GM18499 (cell line): ENCODE measurements around the gene SLC25A25.

ENCODE experiments used
- ATAC-seq: cut with Tn5 transposase; IDR thresholded peaks from one replicate; pipeline ENCODE4 v1.9.1; 2021; ENCODE audit warnings: moderate number of reproducible peaks; ENCODE audit not compliant: insufficient read depth, unreplicated experiment

The SLC25A25 gene

DNA sequence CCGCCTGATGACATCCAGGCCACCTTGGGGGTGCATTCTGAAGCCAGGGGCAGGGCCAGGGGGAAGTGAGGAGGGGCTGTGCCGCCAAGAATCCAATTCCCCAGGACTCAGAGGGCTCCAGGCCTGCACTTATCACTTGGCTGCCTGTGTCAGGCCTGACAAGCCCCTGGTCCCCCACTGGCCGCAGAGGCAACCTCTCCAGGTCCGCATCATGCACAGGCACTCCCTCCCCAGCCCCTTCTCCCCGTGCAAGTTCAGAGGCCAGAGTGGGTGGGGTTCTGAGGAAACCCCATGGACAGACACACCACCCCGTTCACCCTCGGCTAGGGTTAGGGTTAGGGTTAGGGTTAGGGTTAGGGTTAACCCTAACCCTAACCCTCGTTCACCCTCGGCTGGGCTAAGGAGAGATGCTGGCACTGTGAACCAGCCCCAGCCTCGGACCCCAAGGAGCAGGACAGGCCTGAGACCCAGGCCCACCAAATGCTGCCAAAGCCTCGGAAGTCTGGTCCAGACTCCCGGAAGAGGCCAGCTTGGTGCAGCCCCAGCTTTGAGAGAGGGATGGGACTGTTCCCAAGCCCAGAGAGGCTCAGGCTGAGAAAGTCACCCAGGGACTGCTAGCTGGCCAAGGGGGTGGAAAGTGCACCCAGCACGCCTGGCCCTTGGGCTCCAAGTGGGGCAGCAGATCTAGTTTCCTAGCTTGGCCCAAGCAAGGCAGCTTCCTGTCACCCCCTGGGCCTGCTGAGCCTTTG, 86.1 kb downstream of the SLC25A25 start:
- ATAC-seq = no peak

DNA sequence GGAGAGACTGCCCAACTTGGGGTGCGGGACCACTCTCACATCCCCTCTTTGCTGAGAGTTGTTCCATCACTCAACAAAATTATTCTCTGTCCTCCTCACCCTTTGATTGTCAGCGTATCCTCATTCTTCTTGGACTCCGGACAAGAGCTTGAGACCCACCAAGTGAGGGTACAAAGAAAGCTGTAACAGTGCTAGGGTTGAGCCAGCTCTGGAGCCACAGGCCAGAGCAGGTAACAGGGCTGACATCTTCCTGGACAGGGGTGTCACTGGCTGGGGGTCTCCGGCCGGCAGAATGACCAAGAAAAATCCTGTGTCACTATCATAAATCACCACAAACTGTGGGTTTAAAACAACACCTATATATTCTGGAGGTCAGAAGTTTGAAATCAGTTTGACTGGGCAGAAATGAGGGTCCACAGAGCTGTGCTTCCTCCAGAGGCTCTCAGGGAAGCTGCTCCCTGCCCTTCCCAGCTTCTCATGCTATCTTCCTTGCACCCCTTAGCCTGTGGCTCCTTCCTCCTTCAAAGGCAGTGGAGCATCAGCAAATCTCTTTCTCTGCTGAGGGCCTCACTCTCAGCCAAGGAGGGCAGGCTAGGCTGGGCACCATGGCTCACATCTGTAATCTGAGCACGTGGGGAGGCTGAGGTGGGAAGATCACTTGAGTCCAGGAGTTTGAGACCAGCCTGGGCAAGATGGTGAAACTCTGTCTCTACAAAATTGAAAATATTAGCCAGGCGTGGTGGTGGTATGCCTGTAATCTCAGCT, 87.9 kb downstream of the SLC25A25 start:
- ATAC-seq = no peak
